CD4-positive, alpha-beta T cell treated with Interleukin-17A for 4 hours (primary cell): ENCODE results near the gene MKRN1.
"Not testable (repeated sequence)": the region's sequence is repeated elsewhere in the genome, so short reads cannot be mapped to it uniquely, and the experiment has no call there.

Source experiments
- DNase-seq: peaks from one replicate; pipeline ENCODE4 v3.0.0-alpha.2; 2020; ENCODE audit warnings: mixed read lengths

Gene MKRN1

GRCh38 chr7:140484951-140485499, 5.7 kb upstream of the MKRN1 start:
- DNase-seq, result no peak

- DNase-seq, result no peak
Observed at GRCh38 chr7:140484479-140484878, 5.2 kb upstream of the MKRN1 start.

- no peak for DNase-seq
Observed at GRCh38 chr7:140479739-140480084, 407 bp upstream of the MKRN1 start.

DNA sequence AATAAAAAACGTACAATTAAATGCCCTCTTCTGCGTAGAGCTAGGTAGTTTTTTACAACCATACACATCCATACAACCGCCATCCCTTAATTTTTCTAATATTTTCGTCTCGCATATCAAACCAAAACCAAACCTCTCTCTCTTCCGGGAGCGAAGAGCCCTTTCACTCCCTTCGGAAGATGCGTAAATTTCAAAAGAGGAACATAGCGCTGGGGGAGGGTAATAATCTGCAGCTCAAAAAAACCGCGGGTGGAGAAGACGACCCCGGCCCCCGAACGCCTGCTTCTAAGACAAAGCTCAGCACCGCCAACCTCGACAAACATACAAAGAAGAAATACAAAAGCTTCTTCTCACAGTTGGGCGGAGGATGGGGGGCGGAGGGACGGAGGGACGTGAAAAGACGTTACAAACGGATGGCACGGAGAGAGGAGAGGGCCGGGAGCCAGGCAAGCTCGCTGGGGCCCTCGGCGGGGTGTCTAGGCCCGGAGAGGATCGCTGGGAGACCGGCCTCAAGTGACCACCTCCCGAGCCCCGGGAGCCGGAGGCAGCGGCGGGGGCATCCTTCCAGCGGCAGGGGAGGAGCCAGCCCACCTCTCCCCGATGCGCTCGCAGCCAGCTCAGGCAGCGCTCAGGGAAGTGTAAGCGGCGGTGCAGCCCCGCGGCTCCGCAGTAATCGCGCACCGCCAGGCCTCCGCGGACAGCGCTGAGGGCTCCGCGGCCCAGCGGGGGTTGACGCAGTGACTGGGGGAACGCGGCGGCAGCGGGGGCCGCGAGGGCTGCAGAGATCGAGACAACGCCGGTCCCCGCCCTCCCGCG, 851 bp downstream of the MKRN1 start:
- peak; percentile 55 for DNase-seq

- no peak for DNase-seq
Observed at GRCh38 chr7:140476698-140477261, 2.5 kb downstream of the MKRN1 start.

DNA sequence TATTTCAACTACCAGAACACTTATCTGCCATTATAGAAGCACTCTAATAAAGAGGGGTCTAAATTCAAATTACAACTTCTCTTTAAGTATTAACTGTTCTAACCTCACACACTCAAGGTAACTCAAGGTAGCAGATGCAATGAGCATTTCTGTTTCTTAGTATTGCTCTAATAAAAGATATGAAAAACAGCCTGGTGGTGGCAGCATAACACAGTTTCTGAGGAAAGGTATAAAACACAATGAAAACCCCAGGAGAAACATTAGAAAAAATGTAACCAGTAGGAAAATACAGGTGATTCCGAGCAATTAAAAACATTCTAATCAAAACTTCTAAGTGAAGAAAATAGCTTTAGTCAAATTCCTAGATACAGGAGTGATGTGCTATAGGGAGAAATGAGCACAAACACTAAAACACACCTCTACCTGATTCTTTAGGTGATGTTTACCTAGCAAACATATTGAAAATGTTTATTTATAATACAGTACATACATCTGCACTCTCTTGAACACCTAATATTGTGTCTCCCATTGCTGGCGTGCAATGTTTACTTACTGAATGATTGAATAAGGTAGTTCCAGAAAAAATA, 3.5 kb downstream of the MKRN1 start:
- DNase-seq, result peak; percentile 67

DNA sequence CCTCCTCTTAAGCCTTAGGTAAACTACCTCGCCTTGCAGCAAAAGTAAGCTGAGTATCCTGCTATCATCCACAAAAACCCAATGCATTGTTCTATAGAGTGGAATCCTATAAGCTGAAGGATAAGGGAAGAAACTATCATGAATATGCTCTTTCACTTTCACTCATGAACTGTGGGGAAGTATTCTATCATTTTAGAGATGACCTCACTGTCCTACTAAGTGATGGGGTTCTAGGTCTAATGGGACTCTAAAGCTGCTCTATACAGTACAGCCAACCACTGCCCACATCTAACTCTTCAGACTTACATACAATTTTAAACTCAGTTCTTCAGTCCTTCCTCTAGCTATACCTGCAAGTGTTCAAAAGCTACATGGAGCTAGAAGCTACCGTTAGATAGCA, 16.2 kb downstream of the MKRN1 start:
- DNase-seq, result no peak

DNA sequence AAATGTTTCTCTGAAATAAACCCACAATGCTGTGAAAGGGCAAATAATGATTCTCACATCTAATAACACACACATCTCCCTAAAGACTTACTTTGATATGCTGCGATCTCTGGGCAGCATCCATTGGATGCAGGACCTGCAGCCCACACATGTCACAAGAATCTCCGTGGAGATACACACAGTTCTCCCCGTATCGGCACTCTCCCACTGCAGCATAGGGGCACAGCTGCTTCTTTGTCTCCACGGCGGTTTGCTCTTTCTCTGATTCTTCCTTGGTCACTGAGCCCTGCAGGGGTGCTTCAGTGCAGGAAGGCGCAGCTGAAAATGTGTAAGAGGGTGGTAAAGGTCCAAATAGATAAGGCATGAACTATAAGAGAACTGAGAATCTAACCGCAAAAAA, 20.4 kb downstream of the MKRN1 start:
- DNase-seq, result no peak

GRCh38 chr7:140458201-140458600, 21.1 kb downstream of the MKRN1 start:
- no peak for DNase-seq

DNA sequence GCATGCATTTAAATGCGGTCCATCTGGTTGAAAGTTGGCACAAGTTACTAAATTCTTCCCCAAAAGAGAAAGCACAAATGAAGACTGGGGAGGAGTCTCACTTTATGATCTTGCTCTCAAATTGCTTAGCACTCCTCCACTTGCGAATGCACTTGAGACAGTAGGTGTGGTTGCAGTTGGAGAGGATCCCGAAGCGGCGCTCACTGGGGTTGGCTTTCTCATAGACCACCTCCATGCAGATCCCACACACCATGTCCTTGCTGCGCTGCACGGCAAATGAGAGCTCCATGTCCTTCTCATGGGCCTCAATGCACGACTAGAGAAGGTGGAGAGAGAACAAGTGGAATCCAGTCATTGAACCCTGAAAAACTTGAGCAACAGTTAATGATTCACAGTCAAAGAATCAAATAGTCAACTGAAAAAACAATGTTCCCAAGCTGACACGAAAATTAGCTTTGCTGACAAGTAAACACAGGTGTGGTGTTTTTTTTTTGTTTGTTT, 22.7 kb downstream of the MKRN1 start:
- DNase-seq, result no peak

DNA sequence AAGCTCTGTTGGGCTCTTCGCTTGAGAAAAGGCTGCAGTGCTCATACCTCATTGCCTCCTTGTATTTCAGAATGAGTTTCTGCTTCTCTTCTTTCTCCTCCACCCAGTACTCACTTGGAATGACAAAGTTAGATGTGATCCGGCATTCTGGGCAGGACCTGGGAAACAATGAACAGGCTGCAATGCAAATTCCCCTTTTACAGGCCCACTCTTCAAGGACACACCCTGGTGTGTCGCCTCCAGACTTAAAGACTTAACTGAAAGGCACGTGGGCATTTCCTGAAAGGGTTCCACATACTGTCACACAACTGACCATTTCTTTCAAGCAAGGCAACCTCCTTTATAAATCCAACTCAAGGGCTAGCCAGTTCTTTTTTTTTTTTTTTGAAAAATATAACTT, 23.6 kb downstream of the MKRN1 start:
- DNase-seq, result no peak

GRCh38 chr7:140454657-140455015, 24.7 kb downstream of the MKRN1 start:
- no peak for DNase-seq

DNA sequence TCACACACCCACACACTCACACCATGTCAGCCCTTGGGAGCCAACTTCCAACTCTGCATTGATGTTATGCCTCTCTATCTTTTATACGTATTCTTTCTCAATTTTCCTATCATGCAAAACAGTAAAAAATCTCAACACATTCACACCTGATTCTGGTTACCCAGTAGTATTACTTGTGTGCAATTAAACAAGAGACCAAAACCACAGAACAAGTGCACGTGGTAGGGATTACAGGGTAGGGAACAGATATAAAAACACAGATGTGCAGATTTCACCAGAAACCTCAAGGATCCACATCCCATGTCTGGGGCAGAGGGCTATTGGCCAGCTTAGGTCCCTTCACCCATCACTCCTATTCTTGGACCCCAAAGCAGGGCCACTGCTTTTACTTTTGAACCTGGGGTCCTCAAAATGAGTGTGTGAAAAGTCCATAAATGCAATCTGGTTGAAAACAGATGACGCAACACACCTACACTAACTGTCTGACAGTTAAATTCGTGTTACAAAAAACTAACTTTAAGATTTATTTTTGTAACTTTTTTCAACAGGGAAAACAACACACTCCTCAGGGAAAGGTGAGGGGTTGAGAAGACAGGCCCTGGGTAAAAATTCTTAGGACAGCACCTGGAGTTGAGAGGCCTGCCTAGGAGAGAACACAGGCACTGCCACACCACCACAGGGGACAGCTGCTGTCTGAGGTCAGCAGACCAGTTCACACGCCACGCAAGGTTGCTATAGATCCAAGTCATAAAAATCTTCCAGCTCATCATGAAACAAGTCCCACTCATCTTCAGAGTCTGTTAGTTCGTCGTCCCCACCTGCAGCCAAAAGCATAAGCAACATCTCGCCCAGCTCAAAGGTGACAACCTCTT, 25.3 kb downstream of the MKRN1 start:
- not testable (repeated sequence) for DNase-seq

GRCh38 chr7:140453273-140453672, 26.0 kb downstream of the MKRN1 start:
- DNase-seq, result no peak

DNA sequence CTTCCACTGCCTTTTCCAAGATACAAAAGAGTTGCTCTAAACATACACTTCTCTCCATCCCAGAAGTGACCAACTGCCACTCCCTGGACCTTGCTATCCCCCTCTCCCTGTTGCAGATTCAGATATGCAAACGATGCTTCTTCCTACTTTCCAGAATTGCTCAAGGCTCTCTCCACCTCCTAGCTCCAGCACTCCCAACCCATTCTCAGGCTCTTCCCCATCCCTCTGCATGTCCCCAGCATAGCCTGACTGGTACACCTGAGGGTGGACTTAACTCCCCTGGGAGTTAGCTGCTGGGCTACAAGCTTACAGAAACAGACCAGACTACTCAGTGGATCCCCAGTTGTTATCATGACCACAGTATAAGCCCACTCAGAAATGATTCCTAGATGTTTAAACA, 27.6 kb downstream of the MKRN1 start:
- DNase-seq, result no peak

DNA sequence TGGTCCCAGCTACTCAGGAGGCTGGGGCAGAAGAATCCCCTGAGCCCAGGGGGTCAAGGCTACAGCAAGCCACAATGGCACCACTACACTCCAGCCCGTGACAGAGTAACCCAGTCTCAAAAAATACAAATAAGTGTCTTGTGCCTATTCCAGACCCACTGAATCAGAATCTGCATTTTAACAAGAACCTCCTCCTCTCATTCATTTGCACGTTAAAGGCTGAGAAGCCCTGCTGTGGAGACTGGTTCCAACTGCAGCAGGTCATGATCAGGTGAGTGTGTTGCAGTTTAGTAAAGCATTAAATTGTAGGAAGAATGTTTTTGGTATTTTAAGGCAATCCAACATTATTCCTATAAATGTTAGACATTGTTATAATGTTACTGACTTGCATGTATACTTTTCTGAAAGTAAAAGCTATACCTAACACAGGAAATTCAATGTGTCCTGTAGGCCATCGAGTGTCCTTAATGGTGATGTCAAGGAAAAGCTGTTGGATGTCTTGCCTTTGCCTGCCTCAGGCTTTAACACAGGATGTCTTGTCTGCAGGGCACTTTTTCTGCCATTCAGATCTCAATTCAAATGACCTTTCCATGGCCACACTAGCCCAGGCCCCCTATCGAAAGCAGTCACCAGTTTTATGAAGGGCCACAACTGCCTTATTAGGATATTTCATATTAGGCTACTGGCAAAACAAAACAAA, 30.4 kb downstream of the MKRN1 start:
- no peak for DNase-seq

DNA sequence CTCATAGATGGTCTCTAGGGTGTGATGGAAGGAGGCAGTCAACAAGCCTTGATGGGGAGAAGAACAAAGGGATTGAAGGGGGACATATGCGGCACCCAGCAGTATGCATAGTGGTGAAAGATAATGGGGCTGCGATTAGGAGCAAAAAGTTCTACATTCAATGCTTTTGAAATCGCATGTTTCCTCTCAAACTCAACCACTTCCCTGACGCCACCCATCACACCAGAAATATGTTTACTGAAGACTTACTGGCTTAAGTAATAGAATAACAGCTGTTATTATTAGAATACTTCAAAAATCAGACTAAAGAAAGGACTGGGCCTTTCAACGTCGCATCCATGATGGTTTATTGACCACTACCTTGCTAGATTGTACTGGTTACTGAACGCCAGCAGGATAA, 31.5 kb downstream of the MKRN1 start:
- no peak for DNase-seq

GRCh38 chr7:140446467-140446866, 32.8 kb downstream of the MKRN1 start:
- DNase-seq, result no peak

DNA sequence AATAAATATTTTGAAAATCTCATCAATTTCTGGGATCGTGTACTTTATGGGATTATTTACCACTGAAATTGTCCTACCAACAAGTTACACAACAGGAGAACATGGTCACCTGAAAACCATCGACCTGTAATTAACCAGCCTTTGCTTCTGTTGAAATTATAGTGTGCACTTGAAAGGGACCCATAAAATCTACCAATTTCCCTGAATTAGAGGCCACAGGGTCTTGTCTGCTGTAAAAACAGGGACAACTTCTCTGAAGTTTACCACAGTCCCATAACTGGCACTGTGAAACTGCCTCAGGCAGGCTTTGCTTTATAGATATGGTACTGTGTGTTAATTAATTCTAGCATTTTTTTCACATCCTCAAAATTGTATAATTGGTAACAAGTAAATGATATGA, 37.8 kb downstream of the MKRN1 start:
- no peak for DNase-seq

GRCh38 chr7:140440593-140440992, 38.7 kb downstream of the MKRN1 start:
- no peak for DNase-seq

DNA sequence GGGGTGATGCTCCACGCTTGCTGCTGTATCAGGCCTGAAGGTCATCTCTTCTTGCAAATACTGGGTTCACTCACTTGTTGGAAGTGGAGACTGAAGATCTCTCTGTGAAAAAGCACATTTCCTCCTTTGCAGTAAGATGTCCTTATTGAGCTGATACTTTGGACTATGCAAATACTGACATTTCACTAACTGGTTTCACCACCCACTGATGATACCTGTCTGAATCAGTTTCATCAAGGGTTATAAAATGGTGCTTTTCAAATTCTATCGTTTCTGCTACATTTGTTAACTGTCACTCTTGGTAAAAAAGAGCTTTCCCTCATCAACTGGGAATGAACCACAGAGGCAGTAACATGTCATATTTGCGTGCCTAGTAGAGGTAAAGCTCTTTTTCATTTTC, 39.9 kb downstream of the MKRN1 start:
- DNase-seq, result no peak

- DNase-seq, result no peak
Observed at GRCh38 chr7:140435252-140435895, 43.9 kb downstream of the MKRN1 start.
